ENCODE measurements around the gene E2F4. TPM values are rescaled to one million over a fixed set of nuclear protein-coding genes. Genes with fewer than 3 reads are reported as not detected.

The E2F4 gene
- total and polyA plus RNA-seq, 2 of the 13 experiments (the other 11 are each of a cell fraction or from before 2014, with no cell fraction given) = 84.8 to 91.2 TPM

DNA sequence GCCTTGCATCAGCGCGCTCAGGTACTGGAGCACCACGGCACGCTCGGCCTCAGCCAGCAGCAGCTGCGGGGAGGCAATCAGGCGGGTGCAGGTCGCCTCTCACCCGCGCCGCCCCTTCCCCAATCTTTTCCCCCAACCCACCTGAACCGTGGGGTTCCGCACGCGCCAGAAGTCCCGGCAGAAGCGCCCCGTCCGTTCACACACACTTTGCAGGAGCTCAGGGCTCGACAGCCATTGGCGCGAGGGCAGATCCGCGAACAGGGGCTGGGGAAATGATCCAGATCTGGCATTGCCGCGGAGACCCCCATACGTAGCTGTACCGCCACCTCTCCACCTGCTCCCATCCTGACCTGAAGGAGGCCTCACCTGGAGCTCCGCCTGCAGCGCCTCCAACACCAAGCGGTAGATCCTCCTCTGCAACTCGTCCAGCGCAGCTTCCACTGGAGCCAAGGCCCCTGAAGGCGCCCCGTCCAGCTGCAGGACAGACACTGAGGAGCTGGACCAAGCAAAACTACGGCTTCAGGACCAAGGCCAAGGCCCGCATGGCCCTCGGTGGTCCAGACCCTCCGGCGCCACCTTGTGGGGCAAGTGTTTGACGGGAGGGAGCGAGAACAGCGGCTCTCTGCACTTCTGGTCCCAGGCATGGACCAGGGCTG lies 6.8 kb upstream of the E2F4 start (continued):
- peak; percentile 89 for TF ChIP-seq HOXA5 (CRISPR knock-in tag; IDR thresholded peaks at IDR 0.05)
- TF ChIP-seq ZFP41 (CRISPR knock-in tag; IDR thresholded peaks at IDR 0.05; ENCODE audit: borderline replicate concordance) = 0 out of 2 replicates have a peak, but pooled peaks have one; percentile 27
- peak; percentile 88 for TF ChIP-seq KMT2B (CRISPR knock-in tag; IDR thresholded peaks at IDR 0.05)
- no peak for TF ChIP-seq ARNT (IDR thresholded peaks at IDR 0.05)
- peak; percentile 98 for TF ChIP-seq BORCS8-MEF2B (CRISPR knock-in tag; IDR thresholded peaks at IDR 0.05)
- peak; percentile 96 for TF ChIP-seq ZNF331 (CRISPR knock-in tag; IDR thresholded peaks at IDR 0.05)
- peak; percentile 84 for TF ChIP-seq HOXA9 (CRISPR knock-in tag; IDR thresholded peaks at IDR 0.05; ENCODE audit: borderline replicate concordance)
- TF ChIP-seq ATRX (CRISPR knock-in tag; IDR thresholded peaks at IDR 0.05; ENCODE audit: borderline replicate concordance) = no peak
- no peak for TF ChIP-seq ZFP62 (CRISPR knock-in tag; IDR thresholded peaks at IDR 0.05)
- peak; percentile 81; the same call in 1 of the 2 replicates for TF ChIP-seq ISX (CRISPR knock-in tag; conservative IDR thresholded peaks at IDR 0.05)
- peak; percentile 75 for TF ChIP-seq PHF5A (CRISPR knock-in tag; IDR thresholded peaks at IDR 0.05; ENCODE audit: low read depth, unreplicated experiment)
- TF ChIP-seq KDM5A (IDR thresholded peaks at IDR 0.05; ENCODE audit: borderline replicate concordance, low read length) = no peak
- TF ChIP-seq NR2C2 (CRISPR knock-in tag; IDR thresholded peaks at IDR 0.05; ENCODE audit: borderline replicate concordance) = no peak
- peak; percentile 79 for TF ChIP-seq ZMYM4 (CRISPR knock-in tag; IDR thresholded peaks at IDR 0.05)
- peak; percentile 76 for TF ChIP-seq SP5 (CRISPR knock-in tag; IDR thresholded peaks at IDR 0.05; ENCODE audit: borderline replicate concordance, low read depth)
- TF ChIP-seq, protein P1, sequence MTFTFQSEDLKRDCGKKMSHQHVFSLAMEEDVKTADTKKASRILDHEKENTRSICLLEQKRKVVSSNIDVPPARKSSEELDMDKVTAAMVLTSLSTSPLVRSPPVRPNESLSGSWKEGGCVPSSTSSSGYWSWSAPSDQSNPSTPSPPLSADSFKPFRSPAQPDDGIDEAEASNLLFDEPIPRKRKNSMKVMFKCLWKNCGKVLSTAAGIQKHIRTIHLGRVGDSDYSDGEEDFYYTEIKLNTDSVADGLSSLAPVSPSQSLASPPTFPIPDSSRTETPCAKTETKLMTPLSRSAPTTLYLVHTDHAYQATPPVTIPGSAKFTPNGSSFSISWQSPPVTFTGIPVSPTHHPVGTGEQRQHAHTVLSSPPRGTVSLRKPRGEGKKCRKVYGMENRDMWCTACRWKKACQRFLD (CRISPR knock-in tag; IDR thresholded peaks at IDR 0.05; ENCODE audit: borderline replicate concordance) = no peak
- peak; percentile 93; the same call in 1 of the 2 replicates for TF ChIP-seq MIER3 (CRISPR knock-in tag; IDR thresholded peaks at IDR 0.05; ENCODE audit: borderline replicate concordance)
- peak; percentile 84 for TF ChIP-seq ZNF777 (CRISPR knock-in tag; IDR thresholded peaks at IDR 0.05)
- TF ChIP-seq ZMYM3 (CRISPR knock-in tag; IDR thresholded peaks at IDR 0.05) = peak; percentile 76
- TF ChIP-seq HOXD1 (CRISPR knock-in tag; IDR thresholded peaks at IDR 0.05) = peak; percentile 35; the same call in 1 of the 2 replicates
- peak; percentile 25; the same call in 1 of the 2 replicates for TF ChIP-seq ZNF460 (CRISPR knock-in tag; IDR thresholded peaks at IDR 0.05; ENCODE audit: borderline replicate concordance)
- TF ChIP-seq, protein P2, sequence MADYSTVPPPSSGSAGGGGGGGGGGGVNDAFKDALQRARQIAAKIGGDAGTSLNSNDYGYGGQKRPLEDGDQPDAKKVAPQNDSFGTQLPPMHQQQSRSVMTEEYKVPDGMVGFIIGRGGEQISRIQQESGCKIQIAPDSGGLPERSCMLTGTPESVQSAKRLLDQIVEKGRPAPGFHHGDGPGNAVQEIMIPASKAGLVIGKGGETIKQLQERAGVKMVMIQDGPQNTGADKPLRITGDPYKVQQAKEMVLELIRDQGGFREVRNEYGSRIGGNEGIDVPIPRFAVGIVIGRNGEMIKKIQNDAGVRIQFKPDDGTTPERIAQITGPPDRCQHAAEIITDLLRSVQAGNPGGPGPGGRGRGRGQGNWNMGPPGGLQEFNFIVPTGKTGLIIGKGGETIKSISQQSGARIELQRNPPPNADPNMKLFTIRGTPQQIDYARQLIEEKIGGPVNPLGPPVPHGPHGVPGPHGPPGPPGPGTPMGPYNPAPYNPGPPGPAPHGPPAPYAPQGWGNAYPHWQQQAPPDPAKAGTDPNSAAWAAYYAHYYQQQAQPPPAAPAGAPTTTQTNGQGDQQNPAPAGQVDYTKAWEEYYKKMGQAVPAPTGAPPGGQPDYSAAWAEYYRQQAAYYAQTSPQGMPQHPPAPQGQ (CRISPR knock-in tag; IDR thresholded peaks at IDR 0.05; ENCODE audit: borderline replicate concordance) = no peak
- no peak for TF ChIP-seq PCBP1 (IDR thresholded peaks at IDR 0.05; ENCODE audit: borderline replicate concordance, low read depth, low read length)
- 0 out of 2 replicates have a peak, but pooled peaks have one; percentile 84 for TF ChIP-seq ZBTB1 (CRISPR knock-in tag; IDR thresholded peaks at IDR 0.05; ENCODE audit: borderline replicate concordance)
- TF ChIP-seq, protein P3, sequence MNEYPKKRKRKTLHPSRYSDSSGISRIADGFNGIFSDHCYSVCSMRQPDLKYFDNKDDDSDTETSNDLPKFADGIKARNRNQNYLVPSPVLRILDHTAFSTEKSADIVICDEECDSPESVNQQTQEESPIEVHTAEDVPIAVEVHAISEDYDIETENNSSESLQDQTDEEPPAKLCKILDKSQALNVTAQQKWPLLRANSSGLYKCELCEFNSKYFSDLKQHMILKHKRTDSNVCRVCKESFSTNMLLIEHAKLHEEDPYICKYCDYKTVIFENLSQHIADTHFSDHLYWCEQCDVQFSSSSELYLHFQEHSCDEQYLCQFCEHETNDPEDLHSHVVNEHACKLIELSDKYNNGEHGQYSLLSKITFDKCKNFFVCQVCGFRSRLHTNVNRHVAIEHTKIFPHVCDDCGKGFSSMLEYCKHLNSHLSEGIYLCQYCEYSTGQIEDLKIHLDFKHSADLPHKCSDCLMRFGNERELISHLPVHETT (CRISPR knock-in tag; conservative IDR thresholded peaks at IDR 0.05) = peak; percentile 86
- peak; percentile 98 for TF ChIP-seq KDM5B (CRISPR knock-in tag; IDR thresholded peaks at IDR 0.05; ENCODE audit: borderline replicate concordance)
- TF ChIP-seq ELF3 (CRISPR knock-in tag; IDR thresholded peaks at IDR 0.05) = peak; percentile 85
